Esophagus muscularis mucosa (tissue), 3 donors: ENCODE results near the gene ENOX2.

Experiments
- CTCF ChIP-seq, 3 experiments: fragments of 200-600 bp in 2 of 3; fragments of 450-650 bp in 1 of 3; sonication (generic) in 2 of 3; IDR thresholded peaks; one replicate each; pipeline ENCODE4 v1.5.1; 2017 to 2019; ENCODE audit warnings: antibody characterized with exemption in 3 of 3, mild to moderate bottlenecking in 2 of 3, moderate library complexity in 1 of 3
- POLR2A ChIP-seq: fragments of 450-650 bp; IDR thresholded peaks from one replicate; pipeline ENCODE4 v1.6.1; 2017; ENCODE audit warnings: antibody characterized with exemption, moderate library complexity, mild to moderate bottlenecking, low read depth

- TF ChIP-seq CTCF (IDR thresholded peaks at IDR 0.05) (no peak), POLR2A (no peak)
Observed at GRCh38 chrX:130877892-130878341, 25.1 kb downstream of the ENOX2 start.
